ENCODE measurements around the gene KAZALD1.

The KAZALD1 gene, protein sequence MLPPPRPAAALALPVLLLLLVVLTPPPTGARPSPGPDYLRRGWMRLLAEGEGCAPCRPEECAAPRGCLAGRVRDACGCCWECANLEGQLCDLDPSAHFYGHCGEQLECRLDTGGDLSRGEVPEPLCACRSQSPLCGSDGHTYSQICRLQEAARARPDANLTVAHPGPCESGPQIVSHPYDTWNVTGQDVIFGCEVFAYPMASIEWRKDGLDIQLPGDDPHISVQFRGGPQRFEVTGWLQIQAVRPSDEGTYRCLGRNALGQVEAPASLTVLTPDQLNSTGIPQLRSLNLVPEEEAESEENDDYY

GRCh38 chr10:101061624-101062231, at the start of gene KAZALD1:
TSS of gene KAZALD1 (plus strand) at chr10:101061989. CDS start at chr10:101062593, 604 bp downstream.
- DNase-seq, result no peak

DNA sequence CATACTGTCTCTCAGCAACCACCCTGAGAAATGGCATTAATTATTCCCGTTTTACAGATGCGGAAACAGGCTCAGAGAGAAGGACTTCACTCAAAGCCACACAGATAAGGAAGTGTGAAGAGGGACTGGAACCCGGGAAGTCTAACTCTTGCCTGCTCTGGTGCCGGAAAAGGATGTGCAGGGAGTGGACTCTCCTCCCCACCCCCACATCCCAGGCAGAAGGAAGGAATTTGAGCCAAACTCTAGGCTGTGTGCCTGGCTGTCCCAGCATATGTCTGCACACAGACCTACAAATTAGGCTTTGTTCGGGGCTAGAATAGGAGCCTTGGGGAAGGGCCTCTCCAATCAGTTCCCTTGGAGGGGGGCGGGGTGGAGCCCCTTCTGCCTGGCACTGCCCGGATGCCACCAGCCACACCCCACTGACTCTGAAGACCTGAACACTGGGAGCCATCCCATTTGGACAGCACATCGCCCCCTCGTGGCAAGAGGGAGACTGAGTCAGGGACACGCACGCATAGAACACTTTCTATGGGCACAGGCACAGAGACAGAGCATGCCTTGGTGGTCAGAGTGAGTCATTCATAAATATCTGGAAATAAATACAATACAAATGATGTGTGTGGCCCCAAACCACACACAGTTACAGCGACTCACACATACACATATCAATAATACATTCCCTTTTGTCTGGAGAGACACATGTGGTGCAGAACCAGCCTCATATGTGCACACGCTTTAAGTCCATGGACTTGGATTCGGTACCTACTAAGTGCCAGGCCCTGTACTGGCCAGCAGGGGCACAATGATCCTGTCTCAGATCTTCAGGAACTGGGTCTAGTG, 49.0 kb upstream of the KAZALD1 start:
- DNase-seq, result peak; percentile 85

DNA sequence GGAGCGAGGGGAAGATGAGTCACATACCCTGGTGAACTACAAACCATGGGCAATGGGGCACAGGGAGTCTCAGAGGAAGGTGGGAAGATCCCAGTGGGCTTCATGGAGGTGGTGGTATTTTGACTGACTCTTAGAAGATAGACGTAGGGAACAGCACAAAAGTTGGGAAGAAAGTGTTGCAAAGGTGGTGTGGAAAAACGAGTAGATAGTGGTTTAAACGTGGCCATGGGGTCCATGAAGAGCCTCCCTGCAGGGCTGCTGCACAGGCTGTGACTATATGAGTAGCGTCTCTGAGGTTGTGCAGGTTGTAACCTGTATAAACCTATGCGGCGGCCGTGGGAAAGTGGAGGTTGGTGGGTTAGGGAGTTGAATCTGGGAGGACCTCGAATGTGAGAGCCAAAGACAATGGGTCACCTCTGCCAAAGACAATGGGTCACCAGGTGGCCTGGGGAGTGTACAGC, 48.4 kb upstream of the KAZALD1 start:
- DNase-seq, result no peak

DNA sequence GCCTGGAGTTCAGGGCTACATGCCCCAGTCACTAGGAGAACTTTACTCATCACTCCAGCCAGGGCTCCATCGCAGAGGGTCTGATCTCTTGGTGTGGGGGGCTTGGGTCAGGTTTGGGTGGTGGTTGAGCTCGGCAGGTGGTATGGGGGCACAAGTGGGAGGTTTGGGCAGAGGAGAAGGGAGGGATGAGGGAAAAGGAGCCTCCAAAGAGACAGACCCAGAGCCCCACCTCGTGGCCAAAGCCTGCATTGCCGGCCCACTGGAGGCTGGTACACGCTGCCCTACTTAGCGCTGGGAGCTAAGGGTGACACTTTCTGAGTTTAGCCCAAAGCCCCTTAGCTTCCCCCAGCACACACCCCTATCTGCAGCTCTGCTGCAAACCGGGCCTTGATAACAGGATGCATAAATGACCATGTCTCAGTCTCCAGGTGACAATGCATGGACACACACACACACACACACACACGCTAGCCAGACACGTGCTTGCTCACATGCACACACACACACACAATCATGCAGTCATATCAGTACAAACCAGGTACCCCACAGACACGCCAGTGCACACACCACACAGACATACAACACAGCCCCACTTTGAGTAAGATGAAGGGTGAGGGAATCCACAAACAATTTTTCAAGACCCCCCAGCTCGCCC, 47.4 kb upstream of the KAZALD1 start:
- DNase-seq, result peak; percentile 91

DNA sequence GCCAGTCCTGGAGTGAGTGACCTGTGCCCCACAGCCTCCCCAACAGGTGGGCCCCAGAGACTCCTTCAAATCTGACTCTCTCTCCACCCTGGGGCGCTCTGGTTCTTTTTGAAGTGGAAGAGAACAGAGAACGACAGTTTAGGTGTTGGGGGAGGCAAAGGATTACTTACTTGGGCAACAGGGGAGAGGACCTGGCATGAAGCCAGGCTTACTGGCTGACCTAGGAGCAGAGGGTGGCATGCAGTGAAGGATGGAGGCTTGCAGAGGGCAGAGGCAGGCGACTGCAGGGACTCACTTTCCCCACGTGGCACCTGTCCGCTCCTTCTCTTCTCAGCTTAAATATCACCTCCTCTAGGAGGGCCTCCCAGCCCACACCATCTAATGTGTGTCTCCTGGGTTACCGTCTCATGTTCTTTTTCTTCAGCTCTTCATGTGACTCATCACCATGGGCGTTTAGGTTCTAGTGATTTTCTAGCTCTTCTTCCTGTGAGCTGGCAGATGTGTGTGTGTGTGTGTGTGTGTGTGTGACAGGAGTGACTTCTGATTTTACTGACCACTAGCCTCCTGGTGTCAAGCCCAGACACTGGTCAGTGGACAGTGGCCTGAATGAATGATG, 46.7 kb upstream of the KAZALD1 start:
- no peak for DNase-seq

GRCh38 chr10:101015582-101015973, 46.2 kb upstream of the KAZALD1 start:
- no peak for DNase-seq

DNA sequence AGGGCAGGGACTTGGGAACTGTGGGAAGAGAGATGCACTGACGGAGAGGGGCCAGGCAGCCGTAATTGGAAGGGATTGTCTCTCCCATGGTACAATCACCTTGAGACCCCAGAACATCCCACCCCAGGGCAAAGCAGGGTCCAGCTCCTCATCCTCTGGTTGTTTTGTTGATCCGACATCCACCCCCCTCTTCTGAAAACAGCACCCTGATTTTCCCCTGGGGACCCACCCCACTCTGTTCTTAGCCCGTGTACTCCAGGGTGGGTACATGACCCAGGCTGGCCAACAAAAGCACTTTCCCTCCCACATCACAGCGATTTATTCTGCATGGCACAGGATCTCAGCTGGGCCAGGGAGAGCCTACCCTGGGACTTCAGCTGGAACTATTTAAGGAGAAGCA, 45.0 kb upstream of the KAZALD1 start:
- no peak for DNase-seq

DNA sequence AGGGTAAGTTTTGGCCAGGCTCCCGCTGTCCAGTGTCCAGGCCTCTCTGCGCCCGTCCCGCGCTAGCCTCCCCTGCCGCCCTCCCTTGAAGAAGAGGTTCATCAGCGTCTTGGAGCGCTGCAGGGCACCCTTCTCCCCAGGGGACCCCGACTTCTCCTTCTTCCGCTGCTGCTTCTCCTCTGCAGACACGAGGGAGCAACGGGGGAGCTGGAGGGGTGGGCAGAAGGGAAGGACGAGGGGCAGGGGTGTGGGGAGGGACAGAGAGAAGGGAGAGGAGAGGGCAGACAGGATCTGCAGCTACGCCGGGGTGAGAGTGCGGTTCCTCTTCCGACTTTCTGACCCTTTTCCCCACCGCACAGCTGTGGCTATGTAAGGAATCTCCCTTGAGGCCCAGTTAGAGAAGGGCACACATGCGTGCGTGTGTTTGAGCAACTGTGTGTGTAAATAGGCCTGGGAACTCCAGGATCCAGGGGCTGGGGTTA, 43.6 kb upstream of the KAZALD1 start:
- DNase-seq, result no peak

DNA sequence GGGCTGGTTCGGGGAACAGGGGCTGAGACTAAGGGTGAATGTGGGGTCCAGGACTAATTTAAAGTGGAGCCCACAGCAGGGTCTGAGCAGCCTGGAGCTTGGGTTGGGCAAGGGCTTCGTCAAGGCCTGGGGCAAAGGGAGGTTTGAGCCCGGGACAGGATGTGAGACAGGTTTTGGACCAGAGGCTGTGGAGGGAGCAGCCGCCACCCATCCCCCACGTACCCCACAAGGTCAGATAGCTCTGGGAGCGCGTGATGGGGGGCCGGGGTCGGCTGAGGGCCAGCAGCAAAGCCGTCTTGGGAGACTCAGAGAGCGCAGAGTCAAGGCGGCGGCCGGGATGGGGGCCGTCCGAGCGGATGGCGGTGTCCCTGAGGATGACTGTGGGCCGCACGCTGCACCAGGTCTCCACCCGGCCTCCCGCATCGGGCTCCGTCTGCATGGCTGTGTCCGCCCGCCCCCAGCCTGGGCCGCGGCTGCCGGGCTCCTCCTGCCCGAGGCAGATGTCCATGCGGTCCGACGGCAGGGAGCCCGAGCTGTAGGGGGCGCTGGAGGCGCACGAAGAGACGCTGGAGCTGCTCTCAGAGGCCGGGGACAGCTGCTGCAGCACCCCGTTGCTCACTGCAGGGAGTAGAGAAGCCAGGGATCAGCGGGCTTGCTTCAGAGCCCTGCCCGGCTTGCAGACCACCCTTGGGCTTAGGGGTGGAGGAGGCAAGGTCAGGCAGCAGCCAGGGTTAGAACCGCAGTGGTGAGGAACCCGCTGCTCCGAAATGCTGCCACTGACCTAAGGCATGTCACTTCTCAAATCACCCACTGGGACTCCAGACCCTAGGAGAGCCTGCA, 43.0 kb upstream of the KAZALD1 start:
- DNase-seq, result peak; percentile 88

DNA sequence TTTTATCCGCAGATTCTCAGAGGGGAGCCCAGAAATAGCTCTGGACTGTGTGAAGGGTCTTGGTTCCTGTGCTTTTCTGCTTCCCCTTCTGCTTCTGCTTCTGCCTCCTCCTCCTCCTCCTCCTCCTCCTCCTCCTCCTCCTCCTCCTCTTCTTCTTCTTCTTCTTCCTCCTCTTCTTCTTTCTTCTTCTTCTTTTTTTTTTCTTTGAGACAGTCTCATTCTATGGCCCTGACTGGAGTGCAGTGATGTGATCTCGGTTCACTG, 42.4 kb upstream of the KAZALD1 start:
- DNase-seq, result no peak

DNA sequence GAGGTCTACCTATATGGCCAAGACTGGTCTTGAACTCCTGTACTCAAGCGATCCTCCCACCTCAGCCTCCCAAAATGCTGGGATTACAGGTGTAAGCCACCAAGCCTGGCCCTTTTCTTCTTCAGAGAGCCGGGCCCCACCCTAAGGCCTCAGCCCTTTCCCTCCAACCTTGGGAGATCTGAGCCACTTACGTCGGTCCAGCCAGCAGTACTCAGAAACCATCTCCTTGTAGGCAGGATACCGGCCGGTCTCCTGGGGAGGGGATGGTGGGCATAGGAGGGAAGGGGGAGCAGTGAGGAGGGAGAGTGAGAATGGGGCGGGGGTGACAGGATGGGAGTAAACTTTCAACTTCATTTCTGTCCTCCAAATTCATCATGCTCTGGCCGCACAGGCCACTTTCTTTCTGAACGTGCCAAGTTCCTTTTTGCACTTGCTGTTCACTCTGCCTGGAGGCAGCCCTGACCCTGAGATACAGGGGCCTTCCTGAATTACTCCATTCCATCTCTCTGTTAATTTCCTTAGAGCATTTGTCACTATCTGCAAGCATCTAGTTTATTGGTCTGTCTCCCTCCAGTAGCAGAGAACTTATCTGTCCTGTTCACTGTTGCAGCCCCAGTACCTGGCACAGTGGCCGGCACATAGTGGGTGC, 41.2 kb upstream of the KAZALD1 start:
- DNase-seq, result no peak

GRCh38 chr10:101021239-101021638, 40.5 kb upstream of the KAZALD1 start:
- DNase-seq, result no peak

DNA sequence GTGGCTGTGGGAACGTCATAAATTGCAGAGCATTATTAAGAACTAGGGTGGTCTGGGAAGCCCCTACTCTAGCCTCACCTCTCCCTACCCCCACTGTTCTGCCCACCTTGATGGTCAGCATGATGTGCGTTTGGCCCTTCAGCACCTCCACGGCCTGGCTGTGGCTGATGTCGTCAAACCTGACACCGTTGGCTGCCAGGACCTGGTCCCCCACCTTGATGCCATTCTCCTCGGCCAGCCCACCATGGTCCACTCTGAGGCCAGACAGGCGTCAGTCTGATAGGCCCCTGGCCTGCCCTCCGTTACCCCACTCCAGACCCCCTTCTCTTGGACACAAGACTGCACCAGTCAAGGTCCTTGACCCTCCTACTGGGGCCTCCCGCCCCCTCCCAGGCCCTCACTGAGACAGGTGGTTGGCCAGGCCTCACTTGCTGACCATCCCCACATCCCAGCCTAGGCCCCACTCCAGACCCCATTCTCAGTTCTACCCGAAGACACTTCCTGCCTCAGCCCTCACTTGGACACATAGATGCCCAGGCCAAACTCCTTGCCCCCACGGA, 40.0 kb upstream of the KAZALD1 start:
- DNase-seq, result no peak

DNA sequence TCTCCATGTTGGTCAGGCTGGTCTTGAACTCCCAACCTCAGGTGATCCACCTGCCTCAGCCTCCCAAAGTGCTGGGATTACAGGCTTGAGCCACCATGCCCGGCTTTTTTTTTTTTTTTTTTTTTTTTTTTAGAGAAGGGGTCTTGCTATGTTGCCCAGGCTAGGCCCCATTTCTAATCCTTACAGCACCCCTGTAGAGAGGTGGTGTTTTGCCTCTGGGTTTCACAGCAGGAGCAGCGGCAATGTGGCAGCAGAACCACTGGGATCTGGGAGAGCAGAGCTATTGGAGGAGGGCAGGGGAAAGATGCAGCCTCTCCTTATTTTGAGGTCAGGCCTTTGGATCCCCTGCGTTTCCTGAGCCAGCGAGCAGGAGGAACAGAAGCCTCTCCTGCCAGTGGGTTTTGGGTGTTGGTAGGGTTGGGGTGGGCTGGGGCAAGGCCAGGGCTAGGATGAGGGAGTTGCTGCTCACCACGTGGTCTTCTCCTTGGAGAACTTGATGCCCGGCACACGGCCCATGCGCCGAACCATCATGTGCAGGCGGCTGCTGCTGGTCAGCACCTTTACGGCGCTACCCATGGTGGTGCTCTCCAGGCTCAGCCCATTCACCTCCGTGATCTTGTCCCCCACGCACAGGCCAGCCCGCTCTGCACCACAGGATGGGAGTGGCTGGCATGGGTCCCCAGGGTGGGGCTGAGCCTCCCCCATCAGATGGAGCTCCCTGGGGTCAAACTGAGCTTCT, 38.7 kb upstream of the KAZALD1 start:
- no peak for DNase-seq

DNA sequence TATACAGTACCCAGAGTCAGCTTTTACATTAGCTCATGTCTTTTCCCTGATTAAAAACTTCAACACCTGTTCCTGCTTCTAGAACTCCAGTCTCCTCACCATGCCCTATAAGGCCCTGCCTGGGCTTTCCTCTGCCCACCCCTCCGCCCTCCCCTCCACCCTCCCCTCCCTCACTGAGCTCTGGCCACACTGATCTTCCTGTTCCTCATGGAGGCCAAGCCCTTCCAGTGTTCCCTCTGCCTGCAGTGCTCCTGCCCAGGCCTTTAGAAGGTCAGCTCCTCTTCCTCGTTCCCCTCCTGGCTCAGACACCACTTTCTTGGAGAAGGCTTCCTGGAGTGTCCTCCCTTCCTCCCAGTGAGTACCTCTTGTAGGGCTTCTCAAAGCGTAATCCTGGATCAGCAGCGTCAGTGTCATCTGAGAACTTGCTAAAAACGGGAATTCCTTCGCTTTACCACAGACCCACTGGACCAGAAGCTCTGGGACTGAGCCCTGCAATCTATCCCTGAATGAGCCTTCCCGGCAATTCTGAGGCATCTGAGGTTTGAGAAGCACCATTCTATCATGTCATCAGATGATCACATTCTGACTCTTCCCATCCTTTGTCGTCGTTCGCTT, 34.6 kb upstream of the KAZALD1 start:
- no peak for DNase-seq

- no peak for DNase-seq
Measured at GRCh38 chr10:101028446-101029337, 33.1 kb upstream of the KAZALD1 start.

DNA sequence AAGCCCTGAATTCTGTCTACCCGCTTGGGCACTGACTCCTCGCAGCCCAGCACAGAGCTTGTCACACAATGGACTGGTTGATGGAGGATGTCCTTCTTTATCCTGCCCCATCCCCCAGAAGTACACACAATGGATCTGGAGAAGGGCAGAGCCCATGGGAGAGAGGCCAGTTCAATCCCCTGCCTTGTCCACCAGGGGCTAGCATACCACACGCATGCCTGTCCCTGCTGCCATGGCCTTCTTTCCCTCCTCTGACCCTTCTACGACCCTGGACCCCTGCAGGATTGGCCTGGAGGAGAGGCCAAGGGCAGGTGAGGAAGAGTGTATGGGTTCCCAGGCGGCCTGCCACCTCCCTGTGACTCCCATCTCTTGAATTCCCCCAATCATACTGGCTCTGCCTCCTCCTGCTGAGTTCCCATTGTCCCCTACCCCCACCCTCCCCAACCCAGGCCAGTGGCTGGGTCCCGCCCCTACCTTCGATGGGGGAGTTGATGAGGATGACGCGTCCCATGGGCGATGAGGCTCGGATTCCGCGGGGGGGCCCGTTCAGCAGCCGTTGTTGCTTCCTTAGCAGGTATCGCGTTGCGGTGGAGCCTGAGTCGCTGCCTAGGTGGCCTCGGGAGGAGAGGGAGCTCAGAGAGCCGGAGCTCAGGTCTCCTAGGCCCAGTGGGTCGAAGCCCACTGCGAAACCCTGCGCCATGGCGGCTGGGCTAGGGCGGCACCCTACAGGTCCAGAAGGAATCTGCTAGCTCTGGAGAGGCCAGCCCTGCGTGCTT, 32.1 kb upstream of the KAZALD1 start:
- DNase-seq, result peak; percentile 51
